DND-41 (cell line): ENCODE measurements around the gene CDHR3.
A peak's percentile ranks its signal among the peaks of the same experiment; 100 is the strongest.

Experiments
- ATAC-seq: fragments of 200-7000 bp; cut with Tn5 transposase; 3 replicates; pipeline ENCODE4 v1.9.1; 2021; ENCODE audit warnings: low read depth; ENCODE audit not compliant: insufficient read depth
- DNase-seq: peaks from one replicate; pipeline ENCODE4 v3.0.0-alpha.2; 2020
- H2AFZ ChIP-seq: 2 replicates; pipeline ENCODE4 v1.6.0; 2012; ENCODE audit warnings: low read depth, low read length
- H3K27ac ChIP-seq: 2 replicates; pipeline ENCODE4 v1.5.1; 2012; ENCODE audit warnings: low read length, inconsistent platforms
- H3K27me3 ChIP-seq: fragments of 200-600 bp; sonication (generic); 2 replicates; pipeline ENCODE4 v1.6.0; 2012; ENCODE audit warnings: low read length, mild to moderate bottlenecking, inconsistent platforms; ENCODE audit not compliant: insufficient read depth, poor library complexity
- H3K36me3 ChIP-seq: 2 replicates; pipeline ENCODE4 v1.5.1; 2012; ENCODE audit warnings: low read length, inconsistent platforms; ENCODE audit not compliant: insufficient read depth
- H3K4me1 ChIP-seq: 2 replicates; pipeline ENCODE4 v1.5.1; 2012; ENCODE audit warnings: mild to moderate bottlenecking, low read length; ENCODE audit not compliant: insufficient read depth
- H3K4me2 ChIP-seq: 2 replicates; pipeline ENCODE4 v1.6.0; 2012; ENCODE audit warnings: mild to moderate bottlenecking, moderate library complexity, low read length, inconsistent platforms; ENCODE audit not compliant: insufficient read depth
- H3K4me3 ChIP-seq, 2 experiments: fragments of 200-600 bp in 1 of 2; shearing (Covaris generic) in 1 of 2; 2 replicates each; pipeline ENCODE4 v1.5.1; 2012 to 2016; ENCODE audit warnings: inconsistent platforms in 2 of 2, low read length in 2 of 2, mild to moderate bottlenecking in 2 of 2, low read depth in 1 of 2, moderate library complexity in 1 of 2
- H3K79me2 ChIP-seq: 2 replicates; pipeline ENCODE4 v1.6.0; 2012; ENCODE audit warnings: low read length, inconsistent platforms; ENCODE audit not compliant: insufficient read depth
- H3K9ac ChIP-seq: 2 replicates; pipeline ENCODE4 v1.6.0; 2012; ENCODE audit warnings: low read depth, mild to moderate bottlenecking, inconsistent platforms, low read length, moderate library complexity
- H3K9me3 ChIP-seq: 2 replicates; pipeline ENCODE4 v1.5.1; 2012; ENCODE audit warnings: low read length, moderate library complexity, mild to moderate bottlenecking, inconsistent platforms; ENCODE audit not compliant: insufficient read depth, severe bottlenecking
- H4K20me1 ChIP-seq: 2 replicates; pipeline ENCODE4 v1.6.0; 2012; ENCODE audit warnings: low read length; ENCODE audit not compliant: insufficient read depth
- CTCF ChIP-seq: IDR thresholded peaks from 2 replicates; pipeline ENCODE4 v1.5.1; 2012; ENCODE audit warnings: borderline replicate concordance, low read length, moderate library complexity, mild to moderate bottlenecking; ENCODE audit not compliant: poor library complexity, severe bottlenecking; ENCODE audit errors: extremely low read depth
- EZH2 ChIP-seq: IDR thresholded peaks from 3 replicates; pipeline ENCODE4 v1.6.1; 2012; ENCODE audit warnings: borderline replicate concordance, low read depth, mild to moderate bottlenecking, moderate library complexity, low read length, inconsistent platforms; ENCODE audit not compliant: severe bottlenecking

Gene CDHR3

GRCh38 chr7:106029941-106030340, 66.9 kb downstream of the CDHR3 start:
- Histone ChIP-seq H3K4me1 (no peaks in the 10 kb centered on the region), H3K79me2 (no peaks in the 10 kb centered on the region), H3K27ac (no peak overlapping the region), H3K9me3 (no peaks in the 10 kb centered on the region), H3K36me3 (no peaks in the 10 kb centered on the region), H4K20me1 (peaks cover 31% of the 10 kb centered on the region), H2AFZ (no peak overlapping the region), H3K4me2 (no peak overlapping the region), H3K9ac (no peak overlapping the region), H3K4me3 (no peak overlapping the region), H3K27me3 (peaks cover 81% of the 10 kb centered on the region)
- DNase-seq (no peak), ATAC-seq (no peak)
- TF ChIP-seq CTCF: peak; percentile 18
- TF ChIP-seq EZH2: no peak

GRCh38 chr7:106031300-106032035, 68.4 kb downstream of the CDHR3 start:
- Histone ChIP-seq H3K9me3 (no peaks in the 10 kb centered on the region), H3K27me3 (peaks cover 78% of the 10 kb centered on the region), H3K79me2 (no peaks in the 10 kb centered on the region), H3K27ac (no peak overlapping the region), H3K36me3 (no peaks in the 10 kb centered on the region), H2AFZ (no peak overlapping the region), H3K4me1 (no peaks in the 10 kb centered on the region), H3K9ac (no peak overlapping the region), H3K4me2 (no peak overlapping the region), H4K20me1 (peaks cover 26% of the 10 kb centered on the region), H3K4me3 (no peak overlapping the region)
- TF ChIP-seq EZH2 (no peak), CTCF (no peak)
- no peak for DNase-seq
- 0 out of 3 replicates have a peak, but pooled peaks have one; percentile 33 for ATAC-seq

DNA sequence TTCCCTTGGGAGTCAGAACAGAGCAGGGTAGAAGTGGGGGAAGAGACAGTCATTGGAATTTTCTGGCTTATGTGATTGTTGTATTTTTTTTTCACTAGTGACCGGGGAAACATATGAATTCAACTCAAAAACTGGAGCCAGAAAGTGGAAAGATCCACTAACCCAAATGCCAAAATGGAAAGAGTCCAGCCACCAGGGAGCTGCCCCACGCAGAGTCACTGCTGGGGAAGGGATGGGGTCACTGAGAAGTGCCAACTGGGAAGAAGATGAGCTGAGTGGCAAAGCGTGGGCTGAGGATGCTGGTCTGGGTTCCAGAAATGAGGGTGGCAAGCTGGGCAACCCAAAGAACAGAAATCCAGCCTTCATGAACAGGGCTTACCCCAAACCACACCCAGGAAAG, 69.2 kb downstream of the CDHR3 start:
- H3K36me3 ChIP-seq: no peaks in the 10 kb centered on the region
- no peak overlapping the region for H3K9ac ChIP-seq
- no peak overlapping the region for H2AFZ ChIP-seq
- ATAC-seq (no peak), DNase-seq (no peak)
- H4K20me1 ChIP-seq: peaks cover 22% of the 10 kb centered on the region
- H3K4me3 ChIP-seq: no peak overlapping the region
- H3K27me3 ChIP-seq: peaks cover 81% of the 10 kb centered on the region
- H3K4me1 ChIP-seq: no peaks in the 10 kb centered on the region
- no peaks in the 10 kb centered on the region for H3K9me3 ChIP-seq
- H3K79me2 ChIP-seq: no peaks in the 10 kb centered on the region
- no peak overlapping the region for H3K27ac ChIP-seq
- no peak for TF ChIP-seq EZH2
- no peak for TF ChIP-seq CTCF
- no peak overlapping the region for H3K4me2 ChIP-seq

- Histone ChIP-seq H3K36me3 (no peaks in the 10 kb centered on the region), H3K9ac (no peak overlapping the region), H3K27me3 (peaks cover 82% of the 10 kb centered on the region), H3K27ac (no peak overlapping the region), H3K4me2 (no peak overlapping the region), H3K4me1 (no peaks in the 10 kb centered on the region), H3K9me3 (no peaks in the 10 kb centered on the region), H3K79me2 (no peaks in the 10 kb centered on the region), H3K4me3 (no peak overlapping the region), H2AFZ (no peak overlapping the region), H4K20me1 (peaks cover 22% of the 10 kb centered on the region)
- no peak for DNase-seq
- ATAC-seq: no peak
- TF ChIP-seq EZH2: no peak
- TF ChIP-seq CTCF: no peak
Observed at GRCh38 chr7:106033735-106034134, 70.7 kb downstream of the CDHR3 start.
